B cell (primary cell): ENCODE results near the gene UBAC2.

Source experiments
- CTCF ChIP-seq: fragments of 200-600 bp; IDR thresholded peaks from one replicate; pipeline ENCODE4 v1.8.0; 2022; ENCODE audit warnings: antibody characterized with exemption, mild to moderate bottlenecking
- EZH2 ChIP-seq: IDR thresholded peaks from 2 replicates; pipeline ENCODE4 v1.6.1; 2012; ENCODE audit warnings: borderline replicate concordance, low read depth, mild to moderate bottlenecking, moderate library complexity, low read length; ENCODE audit not compliant: insufficient read depth, poor library complexity, severe bottlenecking

GRCh38 chr13:99321709-99322108 lies 121.1 kb downstream of the UBAC2 start:
- TF ChIP-seq EZH2 (no peak), CTCF (no peak)
